ENCODE results near the gene ARID5A. TPM values are rescaled to one million over a fixed set of nuclear protein-coding genes. Genes with fewer than 3 reads are reported as not detected.

ARID5A gene
- total and polyA plus RNA-seq, 10 of the 15 experiments (the other 5 are each of a cell fraction or from before 2014, with no cell fraction given): 0.76 to 87.1 (median 37.6) TPM

- no TSS peak for BruUV-seq (replicated peaks)
- no peaks in the 10 kb centered on the region for H3K79me2 ChIP-seq (ENCODE audit: control insufficient read depth, insufficient read depth, low read length)
- no peak for TF ChIP-seq FOS (IDR thresholded peaks at IDR 0.05; ENCODE audit: borderline replicate concordance, extremely low read depth, insufficient read length)
- TF ChIP-seq SMAD1 (IDR thresholded peaks at IDR 0.05; ENCODE audit: low read depth, partially characterized antibody): no peak
- TF ChIP-seq ZNF274 (IDR thresholded peaks at IDR 0.05; ENCODE audit: insufficient read depth, insufficient read length): no peak
- TF ChIP-seq CEBPB (IDR thresholded peaks at IDR 0.05; ENCODE audit: borderline replicate concordance in 1 of 2, low read depth in 2 of 2, low read length in 2 of 2): no peak
- TF ChIP-seq ZNF24 (IDR thresholded peaks at IDR 0.05): no peak
- TF ChIP-seq SRF (IDR thresholded peaks at IDR 0.05; ENCODE audit: low read depth in 2 of 2, low read length in 2 of 2): no peak
- TF ChIP-seq, protein P1, sequence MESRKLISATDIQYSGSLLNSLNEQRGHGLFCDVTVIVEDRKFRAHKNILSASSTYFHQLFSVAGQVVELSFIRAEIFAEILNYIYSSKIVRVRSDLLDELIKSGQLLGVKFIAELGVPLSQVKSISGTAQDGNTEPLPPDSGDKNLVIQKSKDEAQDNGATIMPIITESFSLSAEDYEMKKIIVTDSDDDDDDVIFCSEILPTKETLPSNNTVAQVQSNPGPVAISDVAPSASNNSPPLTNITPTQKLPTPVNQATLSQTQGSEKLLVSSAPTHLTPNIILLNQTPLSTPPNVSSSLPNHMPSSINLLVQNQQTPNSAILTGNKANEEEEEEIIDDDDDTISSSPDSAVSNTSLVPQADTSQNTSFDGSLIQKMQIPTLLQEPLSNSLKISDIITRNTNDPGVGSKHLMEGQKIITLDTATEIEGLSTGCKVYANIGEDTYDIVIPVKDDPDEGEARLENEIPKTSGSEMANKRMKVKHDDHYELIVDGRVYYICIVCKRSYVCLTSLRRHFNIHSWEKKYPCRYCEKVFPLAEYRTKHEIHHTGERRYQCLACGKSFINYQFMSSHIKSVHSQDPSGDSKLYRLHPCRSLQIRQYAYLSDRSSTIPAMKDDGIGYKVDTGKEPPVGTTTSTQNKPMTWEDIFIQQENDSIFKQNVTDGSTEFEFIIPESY (IDR thresholded peaks at IDR 0.05): no peak
- TF ChIP-seq ZNF384 (IDR thresholded peaks at IDR 0.05; ENCODE audit: borderline replicate concordance, low read depth, low read length): no peak
- no peak for TF ChIP-seq ZBTB4 (CRISPR knock-in tag; IDR thresholded peaks at IDR 0.05)
- no peak for TF ChIP-seq CHD4 (IDR thresholded peaks at IDR 0.05)
- TF ChIP-seq MYC (IDR thresholded peaks at IDR 0.05; ENCODE audit: insufficient read depth, insufficient read length, insufficient replicate concordance, low read length, severe bottlenecking): no peak
- TF ChIP-seq MXI1 (IDR thresholded peaks at IDR 0.05; ENCODE audit: low read depth, low read length): no peak
- TF ChIP-seq USF2 (IDR thresholded peaks at IDR 0.05; ENCODE audit: borderline replicate concordance, low read depth, low read length): no peak
- no peaks in the 10 kb centered on the region for H4K20me1 ChIP-seq (ENCODE audit: control insufficient read depth, insufficient read depth)
- H3K4me3 ChIP-seq: no peak overlapping the region
- RAD21 ChIA-PET (ENCODE audit: unreplicated experiment): no interaction called here
- H3K9me3 ChIP-seq (replicated peaks; ENCODE audit: control insufficient read depth, insufficient read depth, low read length): no peaks in the 10 kb centered on the region
- FAIRE-seq (no peak), ATAC-seq (no peak), DNase-seq (ENCODE audit: low read depth, low spot score) (no peak)
- peaks cover 18 to 25% of the 10 kb centered on the region in 2 experiments for H3K36me3 ChIP-seq (ENCODE audit: control insufficient read depth in 2 of 2, insufficient read depth in 2 of 2, low read length in 1 of 2)
- intact Hi-C loops (cut with micrococcal nuclease; ENCODE audit: unreplicated experiment): no loop called here
- no peak overlapping the region for H3K27ac ChIP-seq (ENCODE audit: control insufficient read depth, insufficient read depth)
- no peaks in the 10 kb centered on the region for H3K4me1 ChIP-seq (ENCODE audit: control insufficient read depth, insufficient read depth, low read length)
- POLR2A ChIA-PET: no interaction called here
- in situ Hi-C loops (cut with MboI): no loop called here
- H3K9ac ChIP-seq (ENCODE audit: control insufficient read depth, insufficient read depth, low read length): no peak overlapping the region
- SMC1A ChIA-PET (ENCODE audit: uncharacterized antibody, unreplicated experiment): no interaction called here
- no peaks in the 10 kb centered on the region for H3K27me3 ChIP-seq (replicated peaks in 1 of 2; ENCODE audit: control insufficient read depth in 2 of 2, insufficient read depth in 2 of 2, low read length in 1 of 2)
- CTCF ChIA-PET: no interaction called here
- 98% methylated on average over 2 of the region's 2 CpGs for WGBS (ENCODE audit: insufficient coverage, insufficient replicate concordance, low lambda C conversion rate, missing lambda C conversion rate)
- H3K4me2 ChIP-seq (ENCODE audit: control insufficient read depth, insufficient read depth): no peak overlapping the region
- no peak overlapping the region for H2AFZ ChIP-seq (ENCODE audit: control insufficient read depth, low read depth, low read length)
These were observed 54.5 kb downstream of the ARID5A start for GRCh38 chr2:96591054-96591453.

All from GM12878 (cell line).